ENCODE data around the gene OVAAL.

DNA sequence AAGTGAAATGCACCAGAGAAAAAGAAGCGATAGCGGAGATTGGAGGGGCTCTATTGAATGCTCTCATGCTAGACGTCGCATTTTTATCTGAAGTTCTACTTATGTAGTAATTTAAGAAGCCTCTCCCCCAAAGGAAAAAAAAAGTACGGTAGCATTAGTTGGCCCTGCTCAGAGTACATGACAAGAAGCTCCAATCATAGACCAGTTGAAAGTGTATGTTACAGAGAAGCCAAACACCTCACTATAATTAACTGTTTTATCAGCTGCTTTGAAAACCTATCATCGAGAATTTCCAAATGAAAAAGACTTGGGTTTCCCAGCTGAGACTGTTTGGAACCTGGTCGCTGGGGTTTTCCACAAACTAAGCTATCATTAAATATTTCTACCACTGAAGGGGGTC, 19.6 kb upstream of the OVAAL start:
- no peak for TF ChIP-seq POLR2A (IDR thresholded peaks at IDR 0.05)
- TF ChIP-seq, protein P1, sequence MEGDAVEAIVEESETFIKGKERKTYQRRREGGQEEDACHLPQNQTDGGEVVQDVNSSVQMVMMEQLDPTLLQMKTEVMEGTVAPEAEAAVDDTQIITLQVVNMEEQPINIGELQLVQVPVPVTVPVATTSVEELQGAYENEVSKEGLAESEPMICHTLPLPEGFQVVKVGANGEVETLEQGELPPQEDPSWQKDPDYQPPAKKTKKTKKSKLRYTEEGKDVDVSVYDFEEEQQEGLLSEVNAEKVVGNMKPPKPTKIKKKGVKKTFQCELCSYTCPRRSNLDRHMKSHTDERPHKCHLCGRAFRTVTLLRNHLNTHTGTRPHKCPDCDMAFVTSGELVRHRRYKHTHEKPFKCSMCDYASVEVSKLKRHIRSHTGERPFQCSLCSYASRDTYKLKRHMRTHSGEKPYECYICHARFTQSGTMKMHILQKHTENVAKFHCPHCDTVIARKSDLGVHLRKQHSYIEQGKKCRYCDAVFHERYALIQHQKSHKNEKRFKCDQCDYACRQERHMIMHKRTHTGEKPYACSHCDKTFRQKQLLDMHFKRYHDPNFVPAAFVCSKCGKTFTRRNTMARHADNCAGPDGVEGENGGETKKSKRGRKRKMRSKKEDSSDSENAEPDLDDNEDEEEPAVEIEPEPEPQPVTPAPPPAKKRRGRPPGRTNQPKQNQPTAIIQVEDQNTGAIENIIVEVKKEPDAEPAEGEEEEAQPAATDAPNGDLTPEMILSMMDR (IDR thresholded peaks at IDR 0.05) = no peak
- TF ChIP-seq POLR2AphosphoS5 (IDR thresholded peaks at IDR 0.05) = no peak
- no peak for TF ChIP-seq EP300 (IDR thresholded peaks at IDR 0.05)
